Globus pallidus (tissue), 1 donor: Measurements from ENCODE around the gene PLCH2.
A peak's percentile ranks its signal among the peaks of the same experiment; 100 is the strongest.

Experiments
- DNase-seq: peaks from one replicate; pipeline ENCODE4 v3.0.0-alpha.2; 2015; ENCODE audit warnings: low spot score

Gene PLCH2

DNA sequence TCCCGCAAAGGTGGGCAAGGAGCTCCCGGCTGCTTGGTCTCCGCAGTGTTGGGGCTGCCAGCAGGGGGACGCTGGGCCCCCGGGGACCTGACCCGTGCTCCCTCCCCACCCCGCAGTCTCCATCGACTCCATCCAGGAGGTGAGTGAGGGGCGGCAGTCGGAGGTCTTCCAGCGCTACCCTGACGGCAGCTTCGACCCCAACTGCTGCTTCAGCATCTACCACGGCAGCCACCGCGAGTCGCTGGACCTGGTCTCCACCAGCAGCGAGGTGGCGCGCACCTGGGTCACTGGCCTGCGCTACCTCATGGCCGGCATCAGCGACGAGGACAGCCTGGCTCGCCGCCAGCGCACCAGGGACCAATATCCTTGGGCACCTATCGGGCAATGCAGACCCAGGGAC, 3.5 kb downstream of the PLCH2 start:
- DNase-seq: no peak

- no peak for DNase-seq
Measured at GRCh38 chr1:2480236-2480985, 4.3 kb downstream of the PLCH2 start.

DNA sequence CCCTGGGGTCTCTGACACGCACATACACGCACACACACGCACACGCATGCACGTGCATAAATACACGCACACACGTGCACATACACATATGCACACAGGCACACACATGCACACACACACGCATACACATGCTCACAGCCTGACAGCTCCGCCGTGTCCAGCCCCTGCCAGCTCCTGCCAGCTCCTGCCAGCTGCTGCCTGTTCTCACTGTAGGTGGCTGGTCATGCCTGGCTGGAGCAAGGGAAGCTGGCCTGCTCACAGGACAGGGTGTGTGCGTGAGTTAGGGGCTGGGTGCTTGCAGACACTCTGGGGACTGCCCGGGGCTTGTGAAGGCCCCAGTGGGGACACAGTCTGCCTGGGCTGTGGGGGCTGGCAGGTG, 4.9 kb downstream of the PLCH2 start:
- DNase-seq: no peak

GRCh38 chr1:2481885-2482284, 5.8 kb downstream of the PLCH2 start:
- no peak for DNase-seq

- DNase-seq: no peak
Measured at GRCh38 chr1:2482588-2482987, 6.5 kb downstream of the PLCH2 start.

DNA sequence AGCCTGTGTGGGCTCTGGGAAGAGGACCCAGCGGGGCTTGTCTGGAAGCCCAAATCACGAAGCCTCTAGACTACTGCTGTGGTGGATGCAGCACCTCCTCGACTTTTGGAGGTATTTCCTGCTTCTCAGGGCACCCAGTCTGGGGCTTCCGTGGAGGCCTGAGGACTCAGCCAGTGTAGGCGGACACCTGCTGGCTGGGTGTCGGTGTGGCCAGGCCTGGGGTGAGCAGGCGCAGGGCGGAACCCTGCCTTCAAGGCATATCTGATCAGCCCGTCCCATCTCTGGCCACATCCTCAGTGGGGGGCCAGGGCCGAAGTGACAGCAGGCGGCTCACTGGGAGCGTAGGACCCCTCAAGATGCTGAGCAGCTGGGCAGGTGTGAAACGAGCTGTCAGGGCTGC, 6.9 kb downstream of the PLCH2 start:
- DNase-seq: no peak

GRCh38 chr1:2483970-2484369, 7.9 kb downstream of the PLCH2 start:
- no peak for DNase-seq

DNA sequence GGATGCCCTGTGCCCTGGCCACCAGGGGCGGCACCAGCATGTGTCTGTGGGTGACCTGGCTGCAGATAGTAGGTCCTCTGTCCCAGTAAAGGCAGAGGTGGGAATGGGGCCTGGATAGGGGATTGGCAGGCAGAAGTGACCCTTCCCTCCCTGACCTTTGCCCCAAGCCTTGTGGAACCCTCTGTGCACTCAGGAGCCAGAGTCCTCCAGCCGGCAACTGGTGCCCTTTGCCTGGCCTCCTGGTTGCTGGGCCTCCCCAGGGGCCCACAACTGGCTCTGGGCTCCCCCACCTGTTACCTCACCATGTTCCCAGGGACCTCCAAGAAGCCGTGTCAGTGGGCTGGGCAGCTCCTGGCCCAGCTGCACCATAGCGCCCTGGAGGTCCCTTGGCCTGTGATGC, 10.0 kb downstream of the PLCH2 start:
- no peak for DNase-seq

GRCh38 chr1:2486558-2486957, 10.5 kb downstream of the PLCH2 start:
- DNase-seq: no peak

DNA sequence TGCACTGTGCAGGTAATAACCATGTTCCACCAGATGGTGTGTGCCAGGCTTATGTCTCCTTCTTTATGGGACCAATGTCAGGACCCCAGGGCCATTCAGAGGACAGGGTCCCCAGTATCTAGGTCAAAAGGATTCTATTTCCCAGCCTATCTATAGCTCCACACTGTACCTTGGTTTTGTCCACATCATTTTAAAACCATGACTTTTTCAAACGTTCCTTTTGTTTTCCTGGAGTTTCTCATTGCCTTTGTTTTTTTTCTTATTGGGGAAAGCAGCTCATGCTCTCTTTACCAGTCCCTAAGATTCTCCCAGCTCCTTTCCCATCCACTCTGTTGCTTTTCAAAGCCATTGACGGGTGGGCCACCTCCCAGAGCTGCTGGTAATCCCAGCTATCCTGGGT, 12.6 kb downstream of the PLCH2 start:
- no peak for DNase-seq

GRCh38 chr1:2489615-2490014, 13.5 kb downstream of the PLCH2 start:
- no peak for DNase-seq

- DNase-seq: no peak
Measured at GRCh38 chr1:2492091-2492490, 16.0 kb downstream of the PLCH2 start.

- no peak for DNase-seq
Measured at GRCh38 chr1:2493218-2493617, 17.1 kb downstream of the PLCH2 start.

GRCh38 chr1:2493691-2494322, 17.7 kb downstream of the PLCH2 start:
- peak; percentile 95 for DNase-seq

GRCh38 chr1:2494323-2494693, 18.2 kb downstream of the PLCH2 start:
- DNase-seq: no peak

DNA sequence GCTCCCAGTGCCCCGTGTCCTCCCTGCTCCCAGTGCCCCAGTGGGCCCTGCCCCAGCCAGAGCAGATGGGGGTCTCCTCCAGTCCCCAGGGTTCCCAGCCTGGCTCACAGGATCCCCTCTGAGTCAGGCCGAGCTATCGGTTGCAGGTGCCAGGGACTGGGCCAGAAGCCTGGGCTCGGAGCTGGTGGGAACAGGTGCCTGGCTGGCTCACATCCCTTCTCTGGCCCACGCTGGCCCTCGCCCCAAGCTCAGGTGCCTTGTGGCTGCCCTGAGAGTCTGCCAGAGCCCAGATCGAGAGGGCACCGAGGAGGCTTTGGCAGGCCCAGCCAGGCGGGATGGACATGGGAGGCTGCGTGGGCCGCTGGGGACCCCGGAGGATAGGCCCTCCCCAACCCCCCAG, 18.9 kb downstream of the PLCH2 start:
- no peak for DNase-seq

- DNase-seq: no peak
Measured at GRCh38 chr1:2495546-2495945, 19.5 kb downstream of the PLCH2 start.

DNA sequence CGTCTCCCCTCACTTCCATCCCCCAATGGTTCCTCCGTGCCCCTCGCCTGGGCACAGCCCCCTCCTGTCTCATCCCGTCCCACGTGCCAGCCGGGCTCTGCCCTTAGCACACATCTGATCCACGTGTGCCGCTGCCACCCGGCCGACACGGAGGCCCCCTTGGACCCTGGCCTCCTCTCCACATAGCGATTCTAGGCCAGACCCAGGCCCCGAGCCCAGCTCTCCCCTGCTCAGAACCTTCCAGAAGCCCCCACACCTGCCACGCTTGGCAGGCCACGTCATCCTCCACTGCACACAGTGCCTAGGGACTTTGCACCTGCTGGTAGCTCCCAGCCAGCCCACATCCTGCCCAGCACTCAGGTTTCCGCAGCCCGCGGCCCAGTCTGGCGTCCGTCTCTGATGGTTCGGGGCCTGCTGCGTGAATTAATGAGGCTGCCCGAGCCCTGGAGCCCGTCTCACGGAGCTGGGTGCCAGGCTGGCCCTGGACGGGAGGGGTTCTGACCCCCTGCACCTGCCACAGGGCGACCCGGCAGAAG, 20.1 kb downstream of the PLCH2 start:
- no peak for DNase-seq

DNA sequence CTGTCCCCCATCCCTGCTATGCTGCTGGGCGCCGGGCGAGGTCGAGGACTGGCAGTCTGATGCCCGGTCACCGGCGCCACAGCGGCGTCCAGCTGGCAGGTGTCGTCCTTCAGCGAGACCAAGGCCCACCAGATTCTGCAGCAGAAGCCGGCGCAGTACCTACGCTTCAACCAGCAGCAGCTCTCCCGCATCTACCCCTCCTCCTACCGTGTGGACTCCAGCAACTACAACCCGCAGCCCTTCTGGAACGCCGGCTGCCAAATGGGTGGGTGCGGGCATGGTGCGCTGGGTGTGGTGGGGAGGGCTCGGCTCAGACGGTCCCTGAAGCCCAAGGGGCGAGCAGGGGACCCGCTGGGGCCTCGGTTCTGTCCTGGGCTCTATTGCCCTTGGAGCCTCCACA, 20.7 kb downstream of the PLCH2 start:
- DNase-seq: no peak

DNA sequence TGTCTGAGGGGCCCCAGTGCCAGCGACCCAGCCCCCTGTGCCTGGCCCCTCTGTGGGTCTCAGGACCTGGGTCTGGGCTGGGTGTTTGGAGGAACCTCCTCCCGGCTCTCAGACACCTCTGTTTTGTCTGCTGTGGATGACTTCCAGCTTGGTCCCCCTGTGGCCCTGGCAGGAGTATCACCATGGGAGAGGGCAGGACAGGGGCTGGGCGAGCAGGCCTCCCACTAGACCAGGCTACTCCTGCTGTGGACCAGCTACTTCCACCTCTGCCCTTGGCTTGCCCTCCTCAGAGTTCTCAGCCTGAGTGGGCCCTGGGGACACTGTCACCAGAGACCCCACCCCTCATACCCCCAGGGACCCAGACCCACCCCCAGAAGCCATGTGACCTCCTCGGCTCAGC, 21.8 kb downstream of the PLCH2 start:
- DNase-seq: no peak

- no peak for DNase-seq
Measured at GRCh38 chr1:2498648-2499047, 22.6 kb downstream of the PLCH2 start.

GRCh38 chr1:2499260-2499659, 23.2 kb downstream of the PLCH2 start:
- no peak for DNase-seq

GRCh38 chr1:2499986-2500596, 24.0 kb downstream of the PLCH2 start:
- DNase-seq: no peak
